GM21381 (cell line): ENCODE results near the gene SPATA4.
A peak's percentile ranks its signal among the peaks of the same experiment; 100 is the strongest.
"Not testable (repeated sequence)": the region's sequence is repeated elsewhere in the genome, so short reads cannot be mapped to it uniquely, and the experiment has no call there.

ENCODE experiments used
- ATAC-seq: cut with Tn5 transposase; IDR thresholded peaks from one replicate; pipeline ENCODE4 v1.9.1; 2021; ENCODE audit warnings: mild to moderate bottlenecking, moderate library complexity; ENCODE audit not compliant: unreplicated experiment

The SPATA4 gene

DNA sequence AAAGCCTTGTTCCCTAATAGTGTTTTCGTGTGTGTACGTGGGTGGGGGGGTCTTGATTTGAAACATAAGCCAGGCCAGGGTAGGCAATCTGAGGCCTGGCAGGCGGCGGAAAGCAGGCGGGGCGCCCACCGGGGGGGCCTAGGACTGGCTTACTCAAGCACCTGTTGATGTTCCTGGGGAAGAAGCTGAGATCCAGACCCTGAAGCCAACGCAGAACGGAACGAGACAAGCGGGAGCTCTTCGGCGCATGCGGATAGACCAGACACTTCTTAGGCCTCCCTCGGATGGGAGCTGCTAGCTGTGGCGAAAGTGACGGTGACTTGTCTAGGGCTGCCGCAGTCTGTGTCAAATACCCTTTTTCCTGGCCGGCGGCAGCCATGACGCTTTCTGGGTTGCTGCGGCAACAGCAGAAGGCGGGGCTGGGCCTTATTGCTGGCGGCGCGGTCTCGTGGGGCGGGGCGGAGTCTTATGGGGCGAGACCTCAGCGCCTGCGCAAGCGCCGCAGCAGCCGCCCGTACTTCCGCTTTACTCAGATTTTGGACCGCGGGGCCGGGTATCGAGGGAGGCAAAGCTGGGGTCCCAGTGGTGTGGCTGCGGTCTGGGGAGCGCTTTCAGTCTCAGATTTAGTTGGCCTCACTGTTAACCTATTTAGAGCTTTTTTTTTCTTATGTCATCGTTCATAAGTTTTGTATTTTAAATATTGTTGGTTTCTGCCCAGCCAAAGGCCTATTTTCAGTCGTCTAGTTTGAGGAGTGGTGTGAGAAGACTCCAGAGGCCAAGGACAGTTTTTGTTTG lies at the start of gene SPATA4:
TSS of gene SPATA4 (minus strand) at position 402 of the 795 bp plus-strand sequence. CDS start at position 379, 23 bp downstream.
- peak; percentile 98 for ATAC-seq

DNA sequence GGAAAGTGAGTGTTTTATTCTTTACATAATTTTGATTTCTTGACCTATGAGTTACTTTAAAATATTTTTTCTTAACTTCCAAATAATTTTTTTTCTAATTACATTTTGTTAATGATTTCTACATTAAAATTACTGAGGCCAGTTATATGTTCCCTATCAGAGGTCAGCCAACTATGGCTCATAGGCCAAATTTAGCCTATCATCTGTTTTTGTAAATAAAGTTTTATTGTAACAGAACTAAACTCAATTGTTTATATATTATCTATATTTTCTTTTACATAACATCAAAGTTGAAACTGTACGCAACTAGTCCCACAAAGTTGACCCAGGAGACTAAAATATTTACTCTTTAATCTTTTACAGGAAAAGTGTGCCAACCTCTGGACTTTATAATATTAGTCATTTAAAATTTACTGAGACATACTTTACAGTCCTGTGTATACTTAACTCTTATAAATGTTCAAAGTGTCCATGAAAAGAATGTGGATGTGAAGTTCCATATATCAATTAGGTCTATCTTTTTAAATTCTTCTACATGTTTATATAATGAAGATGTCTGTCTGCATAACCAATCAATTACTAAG lies 47.5 kb upstream of the SPATA4 start:
- no peak for ATAC-seq

DNA sequence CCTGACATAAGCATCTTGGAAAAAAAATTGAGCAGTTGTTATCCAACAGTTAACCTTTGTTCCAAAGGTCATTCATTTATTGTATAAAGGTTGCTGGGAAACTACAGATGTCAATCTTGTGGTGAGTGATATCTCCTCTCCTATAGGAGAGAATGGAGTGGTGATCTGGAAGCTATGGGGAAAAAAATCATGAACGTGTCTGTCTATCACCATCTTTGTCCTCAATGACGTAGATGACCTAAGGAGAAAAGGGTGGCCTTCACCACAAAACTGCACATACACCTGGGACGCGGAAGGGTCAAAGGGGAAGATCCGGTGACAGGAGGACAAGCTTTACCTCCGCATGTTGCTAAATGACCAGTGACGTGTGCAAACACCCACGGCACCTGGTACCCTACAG lies 46.3 kb upstream of the SPATA4 start:
- ATAC-seq: no peak

DNA sequence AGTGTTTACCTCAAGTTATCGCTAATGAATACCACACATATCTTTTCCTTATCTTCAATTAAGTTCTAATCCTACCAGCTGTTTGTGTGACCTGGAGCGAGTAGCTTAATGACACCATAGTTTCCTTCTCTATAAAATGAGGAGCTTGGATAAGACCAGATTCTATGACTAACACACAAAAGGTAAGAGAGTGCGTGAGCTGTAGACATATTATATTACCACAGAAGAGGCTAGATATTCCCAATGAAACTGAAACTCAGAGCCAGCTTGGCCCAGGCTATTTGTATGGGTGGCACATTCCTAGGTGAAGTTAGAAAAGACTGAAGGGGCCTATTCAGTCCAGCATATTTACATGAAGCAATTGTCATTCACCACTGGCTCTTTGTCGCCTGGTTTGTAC lies 43.4 kb upstream of the SPATA4 start:
- ATAC-seq: no peak

DNA sequence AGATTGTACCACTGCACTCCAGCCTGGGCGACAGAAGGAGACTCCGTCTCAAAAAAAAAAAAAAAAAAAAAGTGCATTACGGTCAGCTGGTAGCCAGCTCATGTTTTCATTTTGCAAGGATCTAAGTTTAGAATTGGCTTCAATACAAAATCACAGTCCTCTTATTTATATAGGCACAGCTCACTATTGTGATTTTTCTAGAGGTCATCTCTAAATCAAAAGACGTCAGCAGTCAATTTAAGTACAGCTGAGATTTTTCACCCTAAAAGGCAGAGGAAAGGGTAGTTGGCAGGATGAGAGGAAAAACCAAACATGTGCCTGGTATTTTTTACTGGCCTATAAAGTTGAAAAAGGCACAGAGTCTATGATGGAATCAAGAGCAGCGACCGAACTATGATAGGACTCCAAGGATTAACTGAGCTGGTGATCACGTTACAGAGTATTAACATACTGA lies 42.8 kb upstream of the SPATA4 start:
- no peak for ATAC-seq

DNA sequence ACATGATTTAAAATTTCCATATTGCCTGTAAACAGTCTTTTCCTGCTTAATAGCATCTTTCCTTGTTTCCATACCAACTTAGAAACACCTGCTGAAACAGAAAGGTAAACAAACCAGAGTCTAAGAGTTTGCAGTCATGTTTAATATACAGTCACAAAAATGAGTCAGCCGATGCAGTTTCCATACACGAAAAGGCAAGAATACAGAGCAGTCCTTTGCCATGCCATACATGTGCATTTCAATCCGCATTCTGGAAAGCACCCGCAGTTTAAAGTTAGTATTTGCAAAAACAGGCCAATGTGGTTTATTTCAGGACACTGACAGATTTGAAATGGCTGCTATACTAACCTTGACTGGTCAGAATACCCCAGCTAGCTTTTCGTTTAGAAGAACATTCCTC lies 41.6 kb upstream of the SPATA4 start:
- no peak for ATAC-seq

DNA sequence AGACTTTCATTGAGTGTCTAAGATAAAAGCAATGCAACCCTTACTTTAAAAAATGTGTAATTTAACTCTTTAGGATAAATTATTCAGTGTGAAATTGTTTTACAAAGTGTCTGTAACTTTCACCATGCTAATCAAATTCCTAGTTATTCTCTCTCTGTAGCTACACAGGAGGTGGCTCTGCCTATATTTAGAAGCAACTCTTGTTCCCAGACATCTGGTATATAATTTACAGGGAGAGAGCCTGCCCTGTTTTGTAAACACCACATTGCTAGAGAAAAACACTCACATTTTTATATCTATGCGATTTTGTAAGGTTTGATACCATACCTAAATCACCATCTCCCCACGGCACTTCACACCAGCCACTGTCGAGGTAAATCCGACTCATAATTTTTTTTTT lies 35.5 kb upstream of the SPATA4 start:
- no peak for ATAC-seq

DNA sequence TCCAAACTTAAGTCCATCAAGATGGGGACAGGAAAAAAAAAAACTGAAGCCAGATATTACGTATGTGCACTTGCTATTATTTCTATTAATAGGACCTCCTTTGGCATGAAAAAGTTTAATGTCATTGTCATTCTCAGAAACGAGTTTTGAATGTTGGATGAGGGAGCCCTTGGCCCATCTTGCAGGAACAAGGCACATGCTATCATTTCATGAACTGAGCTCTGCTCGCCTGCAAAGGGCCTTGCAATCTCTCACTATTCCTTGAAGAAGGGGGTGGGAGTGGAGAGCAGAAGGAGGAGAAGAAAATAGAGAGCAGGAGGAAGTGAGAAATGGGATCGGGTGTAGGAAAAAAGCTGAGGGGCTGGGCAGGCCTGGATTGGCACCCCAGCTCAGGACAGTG lies 34.3 kb upstream of the SPATA4 start:
- no peak for ATAC-seq

DNA sequence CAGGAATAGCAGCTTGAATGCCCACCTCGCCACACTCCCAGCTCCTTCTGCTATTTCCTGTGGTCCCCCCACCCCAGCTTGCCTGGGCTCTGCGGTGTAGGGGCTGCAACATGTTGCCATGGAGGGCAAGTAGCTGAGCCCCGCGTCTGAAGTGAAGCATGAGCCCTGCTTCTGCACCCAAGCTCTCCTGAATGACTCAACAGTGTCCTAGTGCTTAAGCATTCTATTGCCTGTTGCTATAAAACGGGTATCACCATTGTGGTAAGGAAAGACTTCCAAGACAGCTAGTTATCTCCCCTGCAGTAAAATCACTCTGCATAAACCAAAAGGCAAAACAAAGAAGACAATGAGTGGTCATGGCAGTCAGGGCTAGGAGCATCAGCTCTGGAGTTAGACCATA lies 31.4 kb upstream of the SPATA4 start:
- ATAC-seq: no peak

DNA sequence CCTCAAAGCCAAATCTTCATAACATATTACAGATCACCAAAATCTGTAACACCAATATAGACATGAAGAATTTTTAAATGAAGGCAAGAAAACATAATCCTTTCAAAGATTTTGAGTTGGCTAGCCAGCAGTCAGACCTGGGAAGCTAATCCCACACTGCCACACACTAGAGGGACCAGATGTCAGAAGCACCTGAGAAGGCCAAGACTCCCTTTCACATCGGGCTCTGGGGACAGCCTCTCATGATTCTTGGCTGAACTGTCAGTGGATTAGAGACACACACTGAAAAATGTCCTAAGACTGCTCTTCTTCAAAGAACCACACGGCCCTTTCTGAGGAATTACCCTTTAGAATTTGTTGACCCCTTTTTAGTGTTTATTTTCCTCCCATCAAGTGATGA lies 28.2 kb upstream of the SPATA4 start:
- ATAC-seq: no peak

DNA sequence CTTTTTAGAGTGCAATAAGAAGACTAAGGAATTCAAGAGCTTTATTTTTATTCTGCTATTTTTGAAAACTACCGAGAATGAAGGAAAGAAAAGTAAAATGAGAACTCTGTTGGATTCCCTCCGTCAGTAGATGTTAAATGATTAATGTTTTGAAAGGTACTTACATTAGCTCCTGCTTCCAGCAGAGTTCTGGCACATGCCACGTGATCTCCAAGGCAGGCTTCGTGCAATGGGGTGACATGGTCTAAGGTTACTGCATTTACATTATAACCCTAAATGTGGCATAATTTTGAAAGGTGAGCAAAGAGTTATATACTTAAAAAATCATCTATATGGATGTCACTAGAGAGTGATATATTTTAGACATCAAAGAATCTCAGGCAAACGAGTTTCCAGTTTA lies 26.8 kb upstream of the SPATA4 start:
- ATAC-seq: no peak

DNA sequence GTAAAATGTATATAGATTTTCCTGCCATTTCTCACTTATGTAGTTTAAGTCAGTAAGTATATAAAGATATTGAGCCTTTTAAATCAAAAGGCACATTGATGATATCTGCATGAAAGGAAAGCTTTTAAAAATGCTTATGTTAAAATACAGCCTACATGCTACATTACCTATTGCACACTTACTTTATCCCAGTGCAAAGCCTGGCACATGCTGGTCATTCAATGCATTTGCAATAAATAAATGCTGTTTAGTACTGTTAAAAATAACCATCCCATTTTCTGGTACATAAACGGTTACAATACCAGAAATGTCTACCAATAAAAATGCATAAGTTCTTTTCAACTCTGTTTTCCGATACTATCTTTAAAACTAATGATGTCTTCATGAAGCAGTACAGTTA lies 22.1 kb upstream of the SPATA4 start:
- ATAC-seq: no peak

DNA sequence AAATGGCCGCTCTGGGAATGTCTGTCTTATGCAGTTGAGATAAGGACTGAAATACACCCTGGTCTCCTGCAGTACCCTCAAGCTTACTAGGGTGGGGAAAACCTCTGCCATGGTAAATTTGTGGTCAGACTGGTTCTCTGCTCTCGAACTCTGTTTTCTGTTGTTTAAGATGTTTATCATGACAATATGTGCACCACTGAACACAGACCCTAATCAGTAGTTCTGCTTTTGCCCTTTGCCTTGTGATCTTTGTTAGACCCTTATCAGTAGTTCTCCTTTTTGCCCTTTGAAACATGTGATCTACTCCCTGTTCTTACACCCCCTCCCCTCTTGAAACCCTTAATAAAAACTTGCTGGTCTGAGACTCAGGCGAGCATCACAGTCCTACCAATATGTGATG lies 17.0 kb upstream of the SPATA4 start:
- ATAC-seq: not testable (repeated sequence)

DNA sequence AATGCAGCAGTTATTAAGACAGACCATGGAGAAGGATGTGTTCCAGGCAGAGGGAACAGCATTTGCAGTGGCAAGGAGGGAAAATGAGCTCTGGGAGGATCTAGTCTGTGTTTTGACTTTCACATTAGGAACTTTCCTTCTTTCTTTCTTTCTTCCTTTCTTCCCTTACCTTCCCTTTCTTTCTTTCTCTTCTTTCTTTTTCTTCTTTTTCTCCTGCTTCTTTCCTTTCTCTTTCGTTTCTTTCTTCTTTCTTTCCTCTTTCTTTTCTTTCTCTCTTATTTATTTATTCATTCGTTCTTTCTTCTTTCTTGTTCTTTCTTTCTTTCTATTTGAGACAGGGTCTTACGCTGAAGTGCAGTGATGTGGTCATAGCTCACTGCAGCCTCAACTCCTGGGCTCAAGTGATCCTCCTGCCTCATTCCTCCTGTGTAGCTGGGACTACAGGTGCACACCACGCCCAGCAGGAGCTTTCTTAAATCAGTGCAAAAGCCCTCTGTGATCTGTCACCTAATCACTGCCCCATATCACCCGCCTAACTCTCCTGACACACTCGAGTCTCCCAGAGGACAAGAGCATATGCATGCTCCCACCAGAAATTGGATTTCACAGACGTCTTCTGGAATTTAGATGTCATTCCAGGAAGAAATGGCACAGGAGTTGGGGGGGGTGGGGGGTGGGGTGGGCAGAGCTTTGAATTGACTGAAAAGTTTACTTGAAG lies 15.4 kb upstream of the SPATA4 start:
- ATAC-seq: no peak

DNA sequence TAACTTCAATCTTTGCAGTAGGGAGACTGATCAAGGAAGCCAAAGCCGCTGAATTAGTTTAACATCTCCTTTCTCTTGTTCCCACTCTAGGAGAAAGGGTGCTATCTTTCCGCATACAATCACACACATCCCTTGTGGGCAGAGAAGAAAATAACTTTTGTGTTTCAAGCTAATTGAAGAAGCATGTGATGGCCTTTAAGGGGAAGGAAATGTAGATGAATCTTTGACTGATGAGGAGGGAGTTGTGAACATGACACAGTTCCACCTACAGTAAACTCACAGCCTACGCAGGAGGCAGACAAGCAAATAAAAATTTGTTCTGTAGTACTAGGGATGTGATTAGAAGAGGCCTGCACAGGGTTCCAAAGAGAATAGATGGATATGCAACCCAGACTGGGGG lies 14.7 kb upstream of the SPATA4 start:
- ATAC-seq: no peak

DNA sequence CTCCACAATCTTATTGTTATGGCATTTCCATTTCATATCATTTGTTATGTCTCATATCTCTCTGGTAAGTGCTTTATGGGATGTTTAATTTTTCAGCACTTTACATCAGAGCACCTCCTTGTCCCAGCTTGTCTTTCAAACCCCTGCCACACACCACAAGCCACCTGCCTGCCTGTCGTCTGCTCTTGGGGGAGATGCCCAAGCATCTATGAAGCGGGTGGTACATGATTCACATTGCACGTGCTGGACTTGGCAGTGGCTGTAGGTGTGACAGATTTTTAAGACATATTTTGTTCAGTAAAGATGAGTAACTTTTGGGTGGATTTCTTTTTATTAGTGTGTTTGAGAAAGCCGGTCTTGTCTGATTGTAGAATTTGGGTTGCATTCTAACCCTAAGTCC lies 14.2 kb upstream of the SPATA4 start:
- no peak for ATAC-seq

DNA sequence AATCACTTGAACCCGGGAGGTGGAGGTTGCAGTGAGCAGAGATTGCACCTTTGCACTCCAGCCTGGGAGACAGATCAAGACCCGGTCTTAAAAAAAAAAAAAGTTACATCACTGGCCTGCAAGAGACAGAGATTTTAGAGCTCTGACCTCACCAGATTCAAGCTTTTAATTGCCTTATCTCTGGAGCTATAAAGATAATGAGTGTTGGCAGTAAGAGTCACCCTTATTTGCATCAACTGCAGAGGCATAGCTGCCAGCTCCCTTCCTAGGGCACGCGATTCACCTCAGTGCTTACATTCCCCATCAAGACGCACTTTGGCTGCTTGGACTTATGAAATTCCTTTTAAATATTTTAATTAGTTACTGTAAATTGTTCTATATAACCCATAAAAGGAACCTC lies 12.5 kb upstream of the SPATA4 start:
- no peak for ATAC-seq

DNA sequence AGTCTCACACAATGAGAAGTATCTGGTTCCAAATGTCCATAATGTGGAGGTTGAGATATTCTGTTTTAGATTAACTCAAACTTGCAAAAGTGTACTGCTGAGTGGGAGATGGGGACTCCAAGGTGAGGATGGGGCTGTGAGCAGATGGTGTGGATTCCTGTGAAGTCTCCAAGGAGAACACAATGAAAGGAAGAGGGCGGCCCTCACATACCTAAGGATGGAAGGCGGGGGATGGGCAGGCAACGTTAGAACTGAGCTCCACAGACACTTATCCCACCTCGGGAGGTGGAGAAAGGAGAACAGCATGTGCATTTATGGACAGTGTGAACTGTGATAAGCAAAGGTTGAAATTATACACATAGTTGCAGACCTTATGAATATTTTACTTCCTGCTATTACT lies 9.9 kb upstream of the SPATA4 start:
- no peak for ATAC-seq

DNA sequence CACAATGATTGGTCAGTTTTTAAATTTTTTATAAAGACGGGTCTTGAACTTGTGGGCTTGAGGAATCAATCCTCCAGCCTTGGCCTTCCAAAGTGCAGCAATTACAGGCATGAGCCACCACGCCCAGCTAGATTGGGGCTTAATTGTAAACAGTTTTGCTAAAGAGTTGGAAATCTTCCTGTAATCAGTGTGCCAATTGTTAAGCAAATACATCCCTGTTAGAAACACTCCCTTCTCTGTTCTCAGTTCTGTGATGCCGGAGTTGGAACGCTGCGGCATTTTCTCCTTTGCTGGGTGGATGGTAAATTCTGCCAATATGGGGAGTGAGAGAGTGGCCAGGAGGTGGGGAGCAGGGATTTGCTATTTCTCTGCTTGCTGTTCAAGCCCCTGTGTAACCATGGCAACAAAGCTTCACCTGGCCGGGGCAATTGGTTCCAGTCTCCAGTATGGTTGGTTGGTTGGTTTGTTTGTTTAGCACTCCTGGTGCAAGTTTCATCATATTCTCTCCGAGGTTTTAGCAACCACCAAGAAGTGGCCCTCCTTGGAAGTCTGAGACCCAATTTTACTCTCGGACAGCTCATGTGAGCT lies 3.0 kb upstream of the SPATA4 start:
- ATAC-seq: no peak

DNA sequence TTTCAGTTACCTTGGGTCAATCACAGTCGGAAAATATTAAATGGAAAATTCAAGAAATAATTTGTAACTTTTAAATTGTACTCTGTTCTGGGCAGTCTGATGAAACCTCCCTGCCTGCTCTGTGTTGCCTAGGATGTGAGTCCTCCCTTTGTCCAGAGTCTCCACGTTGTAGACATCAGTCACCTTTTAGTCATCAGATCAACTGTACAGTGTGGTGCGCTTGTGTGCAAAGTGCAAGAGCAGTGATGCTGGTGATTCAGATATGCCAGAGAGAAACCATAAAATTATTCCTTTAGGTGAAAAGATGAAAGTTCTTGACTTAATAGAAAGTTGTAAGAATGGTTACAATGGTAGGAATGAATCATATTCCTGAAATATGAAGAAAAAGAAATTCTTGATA lies 1.4 kb downstream of the SPATA4 start:
- no peak for ATAC-seq

DNA sequence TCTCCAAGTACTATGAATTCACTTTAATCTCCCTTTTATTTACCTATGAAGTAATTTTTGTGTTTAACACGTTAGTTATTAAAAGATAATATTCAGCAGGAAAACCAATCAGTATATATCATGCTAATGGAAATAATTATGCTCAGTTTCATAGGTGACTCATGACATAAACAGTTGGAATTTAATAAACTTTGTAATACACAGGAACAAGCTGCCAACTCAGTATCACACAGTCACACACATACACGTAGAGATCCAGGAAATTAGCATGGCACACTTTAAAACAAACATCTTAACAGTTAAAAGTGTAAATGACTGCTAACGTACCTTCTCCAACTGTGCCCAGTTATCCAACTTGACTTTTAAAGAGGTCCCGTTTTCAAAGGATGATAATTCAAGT lies 2.3 kb downstream of the SPATA4 start:
- ATAC-seq: no peak

DNA sequence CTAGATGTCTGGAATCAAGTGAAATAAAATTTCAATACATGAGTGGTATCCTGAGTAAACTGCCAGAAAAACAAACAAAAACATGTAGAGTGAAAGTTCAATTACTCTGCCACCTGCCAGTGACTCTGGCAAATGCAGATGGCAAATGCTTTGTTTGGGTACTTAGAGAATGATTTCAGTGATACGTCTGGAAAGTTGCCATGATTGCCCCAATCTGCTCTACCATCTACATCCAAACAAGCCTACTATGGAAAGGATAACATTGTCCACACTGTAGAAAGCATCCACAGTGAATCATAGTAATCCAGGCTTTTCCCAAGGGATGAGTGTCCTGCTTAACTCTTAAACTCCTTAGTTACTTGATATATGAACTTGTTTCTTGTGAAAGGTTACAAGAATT lies 3.4 kb downstream of the SPATA4 start:
- no peak for ATAC-seq
